Erythroblast (primary cell): ENCODE data around the gene LY6G5B.

Source experiments
- GATA1 ChIP-seq: IDR thresholded peaks from 2 replicates; pipeline ENCODE4 v1.6.1; 2011; ENCODE audit warnings: low read depth, mild to moderate bottlenecking, control low read depth, low read length, moderate library complexity
- POLR2A ChIP-seq: IDR thresholded peaks from 2 replicates; pipeline ENCODE4 v1.6.1; 2011; ENCODE audit warnings: mild to moderate bottlenecking, low read length

- TF ChIP-seq POLR2A (no peak), GATA1 (no peak)
Measured at GRCh38 chr6:31676904-31677303, 7.1 kb downstream of the LY6G5B start.
